Right lobe of liver (tissue), 4 donors: ENCODE data around the gene C1orf198.

Experiments used
- CTCF ChIP-seq, 4 donors: fragments of 200-600 bp in 3 of 4; fragments of 450-650 bp in 1 of 4; IDR thresholded peaks; one replicate each; pipeline versions ENCODE4 v1.5.1 to v1.8.0; 2016 to 2022; ENCODE audit warnings: antibody characterized with exemption in 4 of 4, mild to moderate bottlenecking in 2 of 4
- POLR2A ChIP-seq: fragments of 450-650 bp; IDR thresholded peaks from one replicate; pipeline ENCODE4 v1.6.1; 2017; ENCODE audit warnings: antibody characterized with exemption, mild to moderate bottlenecking
- donor health status: DM: no; HTN: no; CAD: no.
- donor health status: DM: no; HTN: no; CAD: no.
- donor health status: DM: no; HTN: yes; CAD: no.

- no peak for TF ChIP-seq CTCF (IDR thresholded peaks at IDR 0.05)
- TF ChIP-seq POLR2A: no peak
These were observed 9.7 kb upstream of the C1orf198 start for GRCh38 chr1:230877924-230878590.
